ENCODE results near the gene ACP4.

GRCh38 chr19:50815439-50815838 is 25.2 kb downstream of the ACP4 start:
- TF ChIP-seq CTCF (conservative IDR thresholded peaks at IDR 0.05) (no peak), ZFX (IDR thresholded peaks at IDR 0.05) (no peak)
